ENCODE measurements around the gene IFNA7. TPM values are rescaled to one million over a fixed set of nuclear protein-coding genes. Genes with fewer than 3 reads are reported as not detected.

The IFNA7 gene
- total and polyA plus RNA-seq, 2 of the 4 experiments (the other 2 are of a cell fraction): not detected

GRCh38 chr9:21251190-21251589 lies 49.2 kb upstream of the IFNA7 start:
- intact Hi-C loops (cut with micrococcal nuclease) (loop anchor here (5.0 kb wide), 1 partner anchor 146 kb away; no protein-coding TSS in a partner anchor), in situ Hi-C loops (cut with MboI; ENCODE audit: low sequenced_read_pairs) (no loop called here), dilution Hi-C loops (cut with HindIII; ENCODE audit: low sequenced_read_pairs, unreplicated experiment) (no loop called here)
- Histone ChIP-seq H2BK120ac (ENCODE audit: low read depth, low read length) (no peak overlapping the region), H3K4me3 (ENCODE audit: insufficient read depth, low read depth, low read length) (no peak overlapping the region), H3K27ac (ENCODE audit: insufficient read depth, low read length) (no peak overlapping the region), H3K4me1 (ENCODE audit: control insufficient read depth, insufficient read depth, low read length) (0 out of 2 replicates have a peak, but pooled peaks cover 1% of the 10 kb centered on the region), H3K27me3 (ENCODE audit: control insufficient read depth, insufficient read depth, low read length) (peaks cover 13% of the 10 kb centered on the region), H2BK15ac (ENCODE audit: low read depth, low read length) (no peak overlapping the region), H3K4ac (ENCODE audit: low read depth, low read length) (no peak overlapping the region), H2AK5ac (ENCODE audit: low read depth, low read length) (no peak overlapping the region), H2AK9ac (replicated peaks; ENCODE audit: low read depth, low read length, poor library complexity) (no peak overlapping the region), H3K4me2 (ENCODE audit: low read depth, low read length) (no peak overlapping the region), H3K56ac (ENCODE audit: extremely low read depth, insufficient read depth, low read length) (no peak overlapping the region), H3K79me1 (ENCODE audit: low read depth in 1 of 2, low read length in 2 of 2) (no peaks in the 10 kb centered on the region), H4K5ac (ENCODE audit: low read depth, low read length) (no peak overlapping the region), H3K9ac (ENCODE audit: low read depth, low read length) (no peak overlapping the region), H2AFZ (replicated peaks; ENCODE audit: low read length, poor library complexity) (no peak overlapping the region), H3K36me3 (ENCODE audit: control insufficient read depth, insufficient read depth, low read length) (no peaks in the 10 kb centered on the region), H2BK5ac (ENCODE audit: low read depth, low read length, poor library complexity, severe bottlenecking) (no peak overlapping the region), H4K20me1 (ENCODE audit: insufficient read depth, low read length) (no peaks in the 10 kb centered on the region), H3K18ac (ENCODE audit: low read depth, low read length) (no peak overlapping the region), H3K23ac (ENCODE audit: low read depth, low read length) (no peak overlapping the region), H3K9me1 (ENCODE audit: insufficient read depth, low read length) (no peaks in the 10 kb centered on the region), H2BK20ac (ENCODE audit: low read depth, low read length) (no peak overlapping the region), H3K14ac (replicated peaks; ENCODE audit: low read depth, low read length) (no peak overlapping the region), H4K8ac (ENCODE audit: low read depth in 2 of 2, low read length in 2 of 2) (no peak overlapping the region), H3K9me3 (ENCODE audit: control insufficient read depth, insufficient read depth, low read length) (no peaks in the 10 kb centered on the region), H4K91ac (ENCODE audit: insufficient read depth, low read depth, low read length) (no peak overlapping the region)
- DNase-seq (no peak), ATAC-seq (ENCODE audit: low read depth) (no peak)
- ChIA-PET POLR2A (ENCODE audit: unreplicated experiment) (no interaction called here), CTCF (no interaction called here)
- BruUV-seq (replicated peaks): no TSS peak
- TF ChIP-seq CTCF (conservative IDR thresholded peaks at IDR 0.05; ENCODE audit: low read depth, low read length) (no peak), SMC3 (IDR thresholded peaks at IDR 0.05; ENCODE audit: low read depth, low read length) (no peak), POLR2A (IDR thresholded peaks at IDR 0.05; ENCODE audit: low read depth, low read length) (no peak), RCOR1 (IDR thresholded peaks at IDR 0.05; ENCODE audit: insufficient replicate concordance, low read length) (no peak), MXI1 (IDR thresholded peaks at IDR 0.05; ENCODE audit: borderline replicate concordance, low read depth, low read length) (no peak), BHLHE40 (IDR thresholded peaks at IDR 0.05; ENCODE audit: low read depth, low read length) (no peak), CHD1 (IDR thresholded peaks at IDR 0.05; ENCODE audit: low read depth, low read length) (no peak), FOS (IDR thresholded peaks at IDR 0.05; ENCODE audit: low read depth, low read length) (no peak), USF2 (IDR thresholded peaks at IDR 0.05; ENCODE audit: low read depth, low read length) (no peak), ELK1 (IDR thresholded peaks at IDR 0.05; ENCODE audit: borderline replicate concordance, low read depth, low read length) (no peak), RFX5 (IDR thresholded peaks at IDR 0.05; ENCODE audit: low read depth, low read length) (no peak), NFE2L2 (IDR thresholded peaks at IDR 0.05; ENCODE audit: low read depth, low read length) (no peak), CEBPB (IDR thresholded peaks at IDR 0.05; ENCODE audit: low read depth, low read length) (no peak), MAZ (IDR thresholded peaks at IDR 0.05; ENCODE audit: borderline replicate concordance, low read depth, low read length) (no peak), RAD21 (IDR thresholded peaks at IDR 0.05; ENCODE audit: low read length) (no peak), MAFK (IDR thresholded peaks at IDR 0.05; ENCODE audit: low read depth, low read length) (no peak)
- WGBS, 2 experiments (ENCODE audit: extremely low coverage in 2 of 2, insufficient read length in 1 of 2): 29% methylated on average over 1 of the region's 1 CpG; no CpG with 5 or more reads in 1 of the 2 experiments
